ENCODE measurements around the gene CD9. TPM values are rescaled to one million over a fixed set of nuclear protein-coding genes. Genes with fewer than 3 reads are reported as not detected.
A peak's percentile ranks its signal among the peaks of the same experiment; 100 is the strongest.

CD9 gene
- total and polyA plus RNA-seq, 2 donors (not counting 3 experiments of a cell fraction or from before 2014, with no cell fraction given): 379 to 1,225 TPM

DNA sequence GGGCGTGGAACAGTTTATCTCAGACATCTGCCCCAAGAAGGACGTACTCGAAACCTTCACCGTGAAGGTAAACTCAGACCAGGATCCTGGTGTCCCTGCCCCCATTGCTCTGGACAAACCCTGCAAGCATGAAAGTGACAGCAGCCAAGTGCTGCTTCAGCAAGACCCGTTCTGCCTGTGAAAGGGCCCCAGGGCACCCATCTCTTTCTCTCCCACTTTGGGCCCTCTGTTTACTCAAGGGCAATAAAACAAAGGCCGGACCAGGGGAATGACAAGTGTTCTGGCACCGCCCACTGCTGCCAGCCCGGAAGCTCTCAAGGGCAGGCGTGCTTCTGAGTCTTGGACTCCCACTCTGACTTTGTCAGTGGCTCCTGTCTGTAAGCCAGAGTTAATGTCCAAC is 35.3 kb downstream of the CD9 start:
- no peak overlapping the region for H3K4me2 ChIP-seq (ENCODE audit: insufficient read depth, low read length)
- dilution Hi-C loops (cut with MboI; ENCODE audit: extremely low pct_ligation_motif_present, low sequenced_read_pairs): no loop called here

DNA sequence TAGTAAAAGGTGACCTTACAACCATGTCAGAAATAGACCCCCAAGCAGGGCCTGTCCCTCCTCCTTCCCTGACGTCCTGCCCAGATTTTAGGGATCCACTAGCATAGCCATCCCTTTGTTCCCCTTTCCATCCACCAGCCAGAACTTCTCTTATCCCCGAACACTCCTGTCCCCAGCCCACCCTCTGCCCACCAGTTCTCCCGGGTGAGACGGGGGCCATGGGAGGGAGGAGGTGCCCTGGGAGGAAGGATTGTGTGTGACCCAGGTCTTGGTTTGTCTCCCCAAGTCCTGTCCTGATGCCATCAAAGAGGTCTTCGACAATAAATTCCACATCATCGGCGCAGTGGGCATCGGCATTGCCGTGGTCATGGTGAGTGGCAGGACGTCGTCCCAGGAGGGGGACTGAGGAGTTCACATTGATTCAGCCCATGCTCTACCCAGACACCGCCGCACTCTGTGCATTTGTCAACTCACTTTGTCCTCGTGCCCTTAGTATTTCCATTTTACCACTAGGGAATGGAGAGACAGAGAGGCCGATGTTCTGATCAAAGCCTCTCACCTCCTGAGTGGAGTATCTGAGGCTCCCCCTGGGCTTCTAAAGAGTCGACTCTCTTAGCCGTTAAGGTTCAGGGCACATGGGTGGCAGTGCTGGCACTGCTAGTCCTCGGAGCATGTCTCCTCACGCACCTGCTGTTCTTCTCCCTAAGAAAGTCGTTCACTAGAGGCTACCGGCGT is 35.9 kb downstream of the CD9 start:
- CTCF ChIA-PET: no interaction called here
- peaks cover 24 to 37% of the 10 kb centered on the region in 2 experiments for H3K36me3 ChIP-seq (ENCODE audit: control insufficient read depth in 2 of 2, extremely low read depth in 1 of 2, insufficient read depth in 2 of 2, low read length in 2 of 2)

More for the DNA sequence above, 35.3 kb downstream of the CD9 start:
- no peaks in the 10 kb centered on the region for H3K27me3 ChIP-seq (ENCODE audit: control insufficient read depth in 2 of 2, insufficient read depth in 2 of 2, low read length in 2 of 2)
- no peak overlapping the region for H3K27ac ChIP-seq (ENCODE audit: insufficient read depth, low read depth, low read length)
- ChIA-PET POLR2A (no interaction called here), CTCF (interaction anchor here (3.9 kb wide), 1 partner anchor 40 kb away, joined by 19 read pairs; no protein-coding TSS in a partner anchor)
- peaks cover 42% of the 10 kb centered on the region for H3K4me1 ChIP-seq (ENCODE audit: control insufficient read depth, extremely low read depth, insufficient read depth, low read length)
- no peak overlapping the region for H2AFZ ChIP-seq (ENCODE audit: low read depth, low read length)
- H3K9me1 ChIP-seq (replicated peaks; ENCODE audit: control insufficient read depth, extremely low read depth, insufficient read depth, low read length): no peaks in the 10 kb centered on the region
- H3K36me3 ChIP-seq (ENCODE audit: control insufficient read depth in 2 of 2, extremely low read depth in 1 of 2, insufficient read depth in 2 of 2, low read length in 2 of 2): peaks cover 24 to 41% of the 10 kb centered on the region in 2 experiments
- peaks cover 27% of the 10 kb centered on the region for H3K79me2 ChIP-seq (ENCODE audit: control insufficient read depth, insufficient read depth, low read length)
- no peaks in the 10 kb centered on the region for H4K20me1 ChIP-seq (replicated peaks; ENCODE audit: control insufficient read depth, extremely low read depth, insufficient read depth, low read length)
- TF ChIP-seq MYC (IDR thresholded peaks at IDR 0.05; ENCODE audit: low read depth, low read length) (no peak), FOS (IDR thresholded peaks at IDR 0.05; ENCODE audit: borderline replicate concordance, insufficient read depth, low read length) (no peak), POLR2A (IDR thresholded peaks at IDR 0.05; ENCODE audit: low read depth, low read length) (peak; percentile 1), POLR2AphosphoS5 (IDR thresholded peaks at IDR 0.05; ENCODE audit: insufficient read depth, low read depth, low read length) (peak; percentile 41)
- H3K4me3 ChIP-seq (replicated peaks in 1 of 3; ENCODE audit: insufficient read depth in 1 of 3, low read depth in 1 of 3, low read length in 3 of 3): no peak overlapping the region
- no peaks in the 10 kb centered on the region for H3K9me3 ChIP-seq (replicated peaks; ENCODE audit: control insufficient read depth, insufficient read depth, low read length)
- intact Hi-C loops (cut with micrococcal nuclease): loop anchor here (2.0 kb wide), 1 partner anchor 19 kb away; no protein-coding TSS in a partner anchor
- no TSS peak for BruUV-seq (replicated peaks)
- H3K9ac ChIP-seq (replicated peaks; ENCODE audit: extremely low read depth, insufficient read depth, low read length): no peak overlapping the region
- peak; percentile 42 for DNase-seq (ENCODE audit: low read depth, low spot score)
- FAIRE-seq: peak; percentile 57

More for the DNA sequence above, 35.9 kb downstream of the CD9 start:
- dilution Hi-C loops (cut with MboI; ENCODE audit: extremely low pct_ligation_motif_present, low sequenced_read_pairs) (no loop called here), intact Hi-C loops (cut with micrococcal nuclease) (loop anchor here (2.0 kb wide), 1 partner anchor 19 kb away; no protein-coding TSS in a partner anchor)
- H3K79me2 ChIP-seq (ENCODE audit: control insufficient read depth, insufficient read depth, low read length): peaks cover 21% of the 10 kb centered on the region
- no peaks in the 10 kb centered on the region for H3K27me3 ChIP-seq (ENCODE audit: control insufficient read depth in 2 of 2, insufficient read depth in 2 of 2, low read length in 2 of 2)
- H3K27ac ChIP-seq (ENCODE audit: insufficient read depth, low read depth, low read length): no peak overlapping the region
- no peaks in the 10 kb centered on the region for H4K20me1 ChIP-seq (replicated peaks; ENCODE audit: control insufficient read depth, extremely low read depth, insufficient read depth, low read length)
- no peak overlapping the region for H3K4me2 ChIP-seq (ENCODE audit: insufficient read depth, low read length)
- POLR2A ChIA-PET: no interaction called here
- H3K4me1 ChIP-seq (ENCODE audit: control insufficient read depth, extremely low read depth, insufficient read depth, low read length): peaks cover 38% of the 10 kb centered on the region
- H3K4me3 ChIP-seq (replicated peaks in 1 of 3; ENCODE audit: insufficient read depth in 1 of 3, low read depth in 1 of 3, low read length in 3 of 3): no peak overlapping the region
- no peaks in the 10 kb centered on the region for H3K9me3 ChIP-seq (replicated peaks; ENCODE audit: control insufficient read depth, insufficient read depth, low read length)
- no peaks in the 10 kb centered on the region for H3K9me1 ChIP-seq (replicated peaks; ENCODE audit: control insufficient read depth, extremely low read depth, insufficient read depth, low read length)
- no peak overlapping the region for H2AFZ ChIP-seq (ENCODE audit: low read depth, low read length)
- H3K9ac ChIP-seq (replicated peaks; ENCODE audit: extremely low read depth, insufficient read depth, low read length): no peak overlapping the region
- DNase-seq (ENCODE audit: low read depth, low spot score): no peak
- no TSS peak for BruUV-seq (replicated peaks)
- FAIRE-seq: no peak
- TF ChIP-seq GATA2 (IDR thresholded peaks at IDR 0.05; ENCODE audit: insufficient read depth, insufficient read length, low read depth, low read length) (no peak), FOS (IDR thresholded peaks at IDR 0.05; ENCODE audit: borderline replicate concordance, insufficient read depth, low read length) (no peak), EZH2 (IDR thresholded peaks at IDR 0.05; ENCODE audit: borderline replicate concordance, low read depth, low read length, severe bottlenecking) (no peak), POLR2AphosphoS5 (IDR thresholded peaks at IDR 0.05; ENCODE audit: insufficient read depth, low read depth, low read length) (no peak), POLR2A (IDR thresholded peaks at IDR 0.05; ENCODE audit: low read depth, low read length) (no peak), JUN (IDR thresholded peaks at IDR 0.05; ENCODE audit: borderline replicate concordance, insufficient read depth, insufficient read length, low read depth) (no peak)
- TF ChIP-seq, protein P1, sequence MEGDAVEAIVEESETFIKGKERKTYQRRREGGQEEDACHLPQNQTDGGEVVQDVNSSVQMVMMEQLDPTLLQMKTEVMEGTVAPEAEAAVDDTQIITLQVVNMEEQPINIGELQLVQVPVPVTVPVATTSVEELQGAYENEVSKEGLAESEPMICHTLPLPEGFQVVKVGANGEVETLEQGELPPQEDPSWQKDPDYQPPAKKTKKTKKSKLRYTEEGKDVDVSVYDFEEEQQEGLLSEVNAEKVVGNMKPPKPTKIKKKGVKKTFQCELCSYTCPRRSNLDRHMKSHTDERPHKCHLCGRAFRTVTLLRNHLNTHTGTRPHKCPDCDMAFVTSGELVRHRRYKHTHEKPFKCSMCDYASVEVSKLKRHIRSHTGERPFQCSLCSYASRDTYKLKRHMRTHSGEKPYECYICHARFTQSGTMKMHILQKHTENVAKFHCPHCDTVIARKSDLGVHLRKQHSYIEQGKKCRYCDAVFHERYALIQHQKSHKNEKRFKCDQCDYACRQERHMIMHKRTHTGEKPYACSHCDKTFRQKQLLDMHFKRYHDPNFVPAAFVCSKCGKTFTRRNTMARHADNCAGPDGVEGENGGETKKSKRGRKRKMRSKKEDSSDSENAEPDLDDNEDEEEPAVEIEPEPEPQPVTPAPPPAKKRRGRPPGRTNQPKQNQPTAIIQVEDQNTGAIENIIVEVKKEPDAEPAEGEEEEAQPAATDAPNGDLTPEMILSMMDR (IDR thresholded peaks at IDR 0.05; ENCODE audit: extremely low read depth in 1 of 2, insufficient read depth in 1 of 2, low read depth in 1 of 2, low read length in 2 of 2): no peak
